Left cardiac atrium (tissue), 4 donors: ENCODE results near the gene CIRBP. TPM values are rescaled to one million over a fixed set of nuclear protein-coding genes. Genes with fewer than 3 reads are reported as not detected.
A peak's percentile ranks its signal among the peaks of the same experiment; 100 is the strongest.
"Not testable (repeated sequence)": the region's sequence is repeated elsewhere in the genome, so short reads cannot be mapped to it uniquely, and the experiment has no call there.

Source experiments
- ATAC-seq, 2 donors: fragments of 200-7000 bp; cut with Tn5 transposase; one replicate each; pipeline ENCODE4 v1.9.1; 2020; ENCODE audit warnings: mild to moderate bottlenecking in 2 of 2, moderate library complexity in 2 of 2
- DNase-seq: peaks from one replicate; pipeline ENCODE4 v3.0.0-alpha.2; 2020
- intact Hi-C, 2 donors: fragments of 100-400 bp; cut with DNase I; formaldehyde crosslinking; loops; one replicate each; pipeline versions ENCODE4 v1.14.1 to v1.15.1; 2022 to 2023
- total RNA-seq, 2 donors: library from RNA; stranded (reverse); fragmentation: NEBNext Ultra II Directional; extraction: Animal tissue kit (Norgen Biotek cat#: 25700); gene quantifications; one replicate each; pipeline ENCODE4 v1.2.1, GENCODE V29; 2021
- donor health status: DM: no; HTN: yes; CAD: no.
- donor health status: DM: no; HTN: yes; CAD: no; lungs with severe emphysema.
- donor health status: DM: yes; HTN: yes; CAD: no.
- donor health status: Dilated cardiomyopathy.

The CIRBP gene
- total RNA-seq, 2 donors from 2014 or later, result 229 to 379 TPM

DNA sequence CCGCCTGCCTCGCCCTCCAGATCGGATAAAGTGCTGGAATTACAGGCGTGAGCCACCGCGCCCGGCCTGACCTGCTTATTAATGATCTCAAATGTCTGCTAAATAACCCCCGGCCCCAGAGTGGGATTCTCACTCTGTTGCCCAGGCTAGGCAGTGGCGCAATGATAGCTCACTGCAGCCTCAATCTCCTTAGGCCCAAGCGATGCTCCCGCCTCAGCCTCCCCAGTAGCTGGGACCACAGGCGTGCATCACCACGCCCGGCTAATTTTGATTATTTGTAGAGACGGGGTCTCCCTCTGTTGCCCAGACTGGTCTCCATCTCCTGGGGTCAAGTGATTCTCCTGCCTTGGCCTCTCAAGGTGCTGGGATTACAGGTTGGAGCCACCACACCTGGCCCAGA lies 28.2 kb upstream of the CIRBP start:
- no peak for DNase-seq
- intact Hi-C loops, result no loop called here
- no peak for ATAC-seq

DNA sequence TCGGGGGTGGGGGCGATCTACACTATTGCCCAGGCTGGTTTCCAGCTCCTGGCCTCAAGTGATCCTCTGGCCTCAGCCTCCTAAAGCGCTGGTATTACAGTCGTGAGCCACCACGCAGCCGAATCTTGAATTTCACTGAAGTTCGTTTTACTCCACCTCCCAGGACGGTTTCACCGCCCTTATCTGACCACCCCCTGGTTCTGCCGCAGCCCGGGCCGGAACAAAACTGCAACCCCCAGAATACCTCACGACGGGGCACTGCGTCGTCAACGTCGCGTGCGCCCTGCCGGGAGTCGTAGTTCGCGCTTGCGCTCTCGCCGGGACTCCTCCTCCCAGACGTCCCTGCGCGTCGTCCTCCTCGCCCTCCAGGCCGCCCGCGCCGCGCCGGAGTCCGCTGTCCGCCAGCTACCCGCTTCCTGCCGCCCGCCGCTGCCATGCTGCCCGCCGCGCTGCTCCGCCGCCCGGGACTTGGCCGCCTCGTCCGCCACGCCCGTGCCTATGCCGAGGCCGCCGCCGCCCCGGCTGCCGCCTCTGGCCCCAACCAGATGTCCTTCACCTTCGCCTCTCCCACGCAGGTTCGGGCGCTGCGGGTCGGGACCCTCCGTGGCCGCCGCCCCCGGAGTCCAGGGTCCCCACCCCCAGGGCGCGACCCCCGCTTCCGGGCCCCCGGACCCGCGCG lies 27.6 kb upstream of the CIRBP start, which contains the start of gene ATP5F1D:
TSS of gene ATP5F1D (plus strand) at position 335 of the 679 bp plus-strand sequence. CDS start at position 435, 100 bp downstream.
- ATAC-seq, result peak; percentile 64
- peak; percentile 96 for DNase-seq
- intact Hi-C loops, result loop anchor here in 1 of 2 donors (2.0 kb wide), 1 partner anchor 25 kb away; no protein-coding TSS in a partner anchor

DNA sequence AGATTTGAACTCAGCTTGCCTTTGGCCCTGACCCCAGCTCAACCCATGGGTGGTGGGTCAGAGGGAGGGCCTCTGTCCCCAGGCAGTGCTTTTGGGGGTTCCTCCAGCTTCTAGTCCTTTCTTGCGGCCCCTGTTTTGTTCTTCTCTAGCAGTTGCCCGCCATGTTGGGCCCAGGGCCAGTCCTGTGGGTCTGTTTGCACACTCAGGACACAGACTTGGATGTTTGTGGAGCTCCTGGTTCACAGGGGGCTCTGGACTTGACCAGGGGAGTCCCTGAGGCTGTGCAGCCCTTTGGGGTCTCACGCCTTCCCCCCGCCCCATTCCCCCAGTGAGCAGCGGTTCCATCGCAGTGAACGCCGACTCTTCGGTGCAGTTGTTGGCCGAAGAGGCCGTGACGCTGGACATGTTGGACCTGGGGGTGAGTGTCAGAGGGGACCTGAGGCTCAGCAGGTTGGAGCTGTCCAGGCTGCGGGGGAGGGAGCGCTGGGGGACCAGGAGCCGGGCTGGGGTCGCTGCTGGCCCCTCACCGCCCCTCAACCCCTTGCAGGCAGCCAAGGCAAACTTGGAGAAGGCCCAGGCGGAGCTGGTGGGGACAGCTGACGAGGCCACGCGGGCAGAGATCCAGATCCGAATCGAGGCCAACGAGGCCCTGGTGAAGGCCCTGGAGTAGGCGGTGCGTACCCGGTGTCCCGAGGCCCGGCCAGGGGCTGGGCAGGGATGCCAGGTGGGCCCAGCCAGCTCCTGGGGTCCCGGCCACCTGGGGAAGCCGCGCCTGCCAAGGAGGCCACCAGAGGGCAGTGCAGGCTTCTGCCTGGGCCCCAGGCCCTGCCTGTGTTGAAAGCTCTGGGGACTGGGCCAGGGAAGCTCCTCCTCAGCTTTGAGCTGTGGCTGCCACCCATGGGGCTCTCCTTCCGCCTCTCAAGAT lies 25.1 kb upstream of the CIRBP start:
- ATAC-seq (peak; percentile 31 to 41), DNase-seq (peak; percentile 93)
- intact Hi-C loops, result loop anchor here (1.0 to 2.0 kb wide), 2 partner anchors 23 kb away; no protein-coding TSS in a partner anchor

DNA sequence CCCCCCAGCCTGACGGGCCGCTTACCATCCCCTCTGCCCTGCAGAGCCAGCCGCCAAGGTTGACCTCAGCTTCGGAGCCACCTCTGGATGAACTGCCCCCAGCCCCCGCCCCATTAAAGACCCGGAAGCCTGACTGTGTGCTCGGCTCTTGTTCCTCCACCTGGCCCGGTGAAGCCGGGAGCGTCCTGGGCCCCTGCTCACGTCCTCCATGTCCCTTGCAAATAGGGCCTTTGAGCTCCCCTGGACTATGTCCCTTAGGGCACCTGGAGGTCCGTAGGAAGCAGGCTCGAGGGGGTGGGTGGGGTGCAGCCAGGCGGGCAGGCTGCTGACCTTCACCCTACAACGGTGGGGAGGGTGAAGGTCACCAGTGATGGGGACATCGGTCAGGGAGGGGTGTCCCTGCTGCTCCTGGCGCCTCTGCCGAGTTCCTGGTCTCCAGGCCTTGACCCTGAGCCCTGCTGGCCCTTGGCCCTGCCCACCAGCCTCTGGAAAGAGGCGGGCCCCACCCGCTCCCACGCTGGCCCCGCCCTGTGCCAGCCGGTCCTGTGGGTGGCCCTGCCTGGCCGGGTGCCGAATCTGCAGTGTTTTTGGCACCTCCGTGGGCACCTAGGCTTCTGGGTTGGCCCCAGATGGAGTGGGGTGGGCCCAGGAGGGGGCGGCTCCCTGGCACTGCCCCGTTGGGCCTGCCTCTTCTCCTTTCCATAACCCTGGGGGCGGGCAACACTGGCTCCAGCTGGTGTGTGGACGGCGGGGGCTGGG lies 24.3 kb upstream of the CIRBP start:
- DNase-seq (peak; percentile 85), ATAC-seq (peak; percentile 13 to 21)
- intact Hi-C loops, result loop anchor here in 1 of 2 donors (1.0 kb wide), 1 partner anchor 22 kb away; no protein-coding TSS in a partner anchor

DNA sequence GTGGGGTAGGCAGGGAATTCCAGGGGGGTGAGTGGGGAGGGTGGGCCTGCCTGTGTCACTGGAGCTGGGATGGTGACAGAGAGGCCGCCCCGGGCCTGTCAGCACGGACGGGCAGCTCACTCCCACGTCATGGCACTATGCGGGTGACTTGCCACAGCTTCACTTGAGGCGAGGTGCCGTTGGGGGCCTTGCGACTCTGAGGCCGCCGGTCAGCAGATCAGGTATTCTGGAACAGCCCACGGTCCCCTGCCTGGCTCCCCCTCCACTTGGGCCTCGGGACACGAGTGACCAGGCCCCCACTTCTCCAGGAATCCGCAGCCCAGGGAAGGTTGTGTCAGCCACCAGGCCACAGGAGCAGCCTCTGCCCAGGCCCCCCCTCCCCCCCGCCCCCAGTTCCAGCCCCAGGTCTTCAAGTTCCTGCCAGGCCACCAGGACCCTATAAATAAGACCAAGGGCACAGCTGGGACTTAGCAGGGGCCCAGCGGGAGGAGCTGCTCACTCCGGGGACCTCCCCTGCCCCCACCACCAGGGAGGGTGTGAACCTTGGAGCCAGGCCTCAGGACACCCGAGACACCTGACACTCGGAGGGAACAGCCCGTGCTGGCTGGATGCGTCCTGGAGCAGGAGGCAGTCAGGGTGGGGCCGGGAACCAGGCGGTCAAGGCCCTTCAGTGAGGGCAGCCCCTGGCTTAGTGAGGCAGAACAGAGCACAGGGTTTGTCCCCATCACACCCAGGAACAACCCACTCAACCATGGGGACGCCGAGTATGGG lies 23.5 kb upstream of the CIRBP start:
- DNase-seq (peak; percentile 84), ATAC-seq (peak; percentile 4)
- intact Hi-C loops, result no loop called here

DNA sequence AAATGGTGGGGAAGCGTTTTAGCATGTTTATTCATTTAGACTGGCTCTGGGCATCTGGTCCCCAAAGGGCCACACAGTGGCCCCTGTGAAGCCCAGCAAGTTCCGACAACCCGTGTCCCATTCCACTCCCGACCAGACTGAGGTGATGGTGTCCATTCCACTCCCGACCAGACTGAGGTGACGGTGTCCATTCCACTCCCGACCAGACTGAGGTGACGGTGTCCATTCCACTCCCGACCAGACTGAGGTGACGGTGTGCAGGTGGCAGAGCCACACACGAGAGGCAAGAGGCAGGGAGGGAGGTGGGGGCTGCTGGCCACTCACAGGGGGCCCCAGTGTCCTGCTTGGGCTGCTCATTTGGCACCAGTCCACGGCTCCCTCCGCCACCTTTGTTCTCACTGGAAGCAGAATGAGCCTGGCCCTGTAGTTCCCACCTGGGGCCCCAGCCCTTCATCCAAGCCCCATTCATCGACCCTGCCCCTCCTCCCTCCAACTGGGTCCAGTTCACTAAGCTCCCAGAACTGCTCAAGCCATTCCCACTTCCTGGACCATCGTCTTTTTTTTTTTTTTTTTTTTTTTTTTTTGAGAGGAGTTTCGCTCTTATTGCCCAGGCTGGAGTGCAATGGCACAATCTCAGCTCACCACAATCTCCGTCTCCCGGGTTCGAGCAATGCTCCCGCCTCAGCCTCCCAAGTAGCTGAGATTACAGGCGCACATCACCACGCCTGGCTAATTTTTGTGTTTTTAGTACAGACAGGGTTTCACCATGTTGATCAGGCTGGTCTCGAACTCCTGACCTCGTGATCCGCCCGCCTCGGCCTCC lies 22.7 kb upstream of the CIRBP start:
- intact Hi-C loops, ATAC-seq: not testable (repeated sequence)
- DNase-seq, result peak; percentile 51

DNA sequence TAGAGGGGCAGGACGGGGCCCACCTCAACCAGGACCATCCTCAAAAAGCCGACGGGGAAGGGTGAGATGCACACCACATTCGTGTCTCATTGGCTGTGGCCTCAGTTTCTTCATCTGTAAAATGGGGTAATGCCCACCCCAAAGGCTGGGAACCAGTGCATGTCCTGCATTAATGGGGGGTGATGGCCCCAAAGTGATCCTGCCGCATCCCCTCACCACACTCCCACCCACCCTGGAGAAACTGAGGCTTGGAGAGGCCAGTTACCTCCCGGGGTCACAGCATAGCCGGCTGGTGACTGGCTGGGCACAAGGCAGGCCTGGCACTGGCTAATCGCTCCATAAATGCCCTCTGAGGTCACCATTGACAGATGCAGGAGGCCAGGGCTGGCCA lies 21.4 kb upstream of the CIRBP start:
- no peak for ATAC-seq
- no peak for DNase-seq
- intact Hi-C loops, result no loop called here

DNA sequence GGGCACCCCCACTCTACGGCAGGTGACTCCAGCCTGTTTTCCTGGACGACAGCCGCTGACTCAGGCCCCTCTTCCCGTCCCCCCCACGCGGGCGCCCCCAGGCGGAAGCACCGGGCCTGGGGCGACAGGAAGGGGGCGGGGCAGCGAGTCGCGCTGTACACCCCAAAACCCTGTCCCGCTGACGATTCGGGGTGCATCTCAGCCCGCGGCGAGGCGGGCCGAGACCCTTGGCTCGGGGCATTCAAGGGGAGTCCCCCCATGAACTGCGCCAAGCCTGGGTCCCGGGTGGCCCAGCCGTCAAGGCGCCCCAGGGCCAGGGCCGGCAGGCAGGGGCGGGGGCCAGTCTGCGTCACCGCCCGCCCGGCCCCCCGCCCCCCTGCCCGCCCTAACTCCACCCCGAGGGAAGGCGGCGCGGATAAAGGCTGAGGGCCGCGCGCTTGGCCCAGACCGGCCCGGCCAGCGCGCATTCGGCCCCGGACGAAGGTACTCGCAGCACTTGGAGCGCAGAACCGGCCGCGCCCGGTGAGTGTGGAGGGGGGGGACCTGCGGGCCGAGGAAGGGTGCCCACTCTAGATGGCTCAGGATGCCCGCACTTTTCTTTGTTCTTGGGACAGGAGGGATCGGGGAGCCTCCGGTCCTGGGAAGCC lies 20.9 kb upstream of the CIRBP start, which contains the start of gene MIDN:
TSS of gene MIDN (plus strand) at position 445 of the 647 bp plus-strand sequence. CDS start 1,714 bp downstream, outside the sequence.
- ATAC-seq (peak; percentile 33 to 35), DNase-seq (peak; percentile 90)
- intact Hi-C loops, result no loop called here

DNA sequence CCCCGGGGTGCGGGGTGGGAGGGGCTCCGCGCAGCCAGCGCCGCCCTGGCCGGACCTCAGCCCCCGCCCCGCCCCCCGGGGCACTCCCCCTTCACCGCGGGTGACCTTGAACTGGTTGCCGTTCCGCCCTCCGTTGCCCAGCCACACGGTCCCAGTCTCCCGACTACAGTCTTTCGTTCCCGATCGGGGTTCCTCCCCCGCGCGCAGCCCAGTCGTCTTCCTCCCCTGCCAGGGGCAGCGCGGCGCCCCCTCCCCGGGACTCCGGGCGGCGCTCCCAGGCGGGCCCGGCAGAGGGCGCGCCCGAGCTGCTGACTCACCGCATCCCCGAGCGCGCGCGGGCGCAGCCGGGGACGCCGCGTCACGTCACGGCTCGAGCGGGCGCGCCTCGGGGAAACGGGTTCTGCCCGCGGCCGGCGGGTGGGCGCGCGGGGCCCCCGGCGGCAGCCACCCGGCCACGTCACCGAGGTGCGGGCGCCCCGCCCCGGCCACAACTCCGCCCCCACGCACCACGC lies 20.3 kb upstream of the CIRBP start:
- intact Hi-C loops, result no loop called here
- DNase-seq, result peak; percentile 90
- ATAC-seq, result peak; percentile 7 to 10

DNA sequence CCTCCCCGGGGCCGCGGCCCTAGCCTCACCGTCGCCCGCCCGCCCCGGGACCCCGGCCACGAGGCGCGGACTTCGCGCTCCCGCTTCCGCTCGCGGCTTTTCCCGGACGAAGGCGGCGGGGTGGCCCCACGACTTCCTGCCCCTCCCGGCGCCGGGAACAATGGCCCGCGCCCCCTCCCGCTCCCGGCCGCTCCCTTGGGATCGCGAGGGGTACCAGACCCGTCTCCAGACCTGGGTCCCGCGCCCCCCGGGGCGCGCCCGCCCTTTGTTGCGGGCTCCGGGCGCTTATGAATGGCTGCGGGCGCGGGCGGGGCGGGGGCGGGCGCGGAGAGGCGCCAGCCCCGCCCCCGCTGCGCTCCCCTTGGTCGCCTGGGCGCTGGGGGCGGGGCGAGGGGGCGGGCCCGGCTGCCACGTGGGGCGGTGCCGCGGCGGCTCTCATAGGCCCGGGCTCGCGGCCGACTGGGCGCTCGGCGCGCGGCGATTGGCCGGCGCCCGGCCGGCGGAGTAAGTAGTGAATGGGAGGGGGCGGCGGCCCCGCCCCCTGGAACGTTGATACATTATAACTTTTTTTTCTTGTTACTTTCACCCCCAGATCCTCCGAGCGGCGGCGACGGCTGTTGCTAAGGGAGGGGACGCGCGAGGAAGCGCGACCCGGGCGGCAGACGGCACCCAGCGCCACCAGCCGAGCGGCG lies 19.7 kb upstream of the CIRBP start:
- ATAC-seq (peak; percentile 5 to 31), DNase-seq (peak; percentile 94)
- intact Hi-C loops, result no loop called here

DNA sequence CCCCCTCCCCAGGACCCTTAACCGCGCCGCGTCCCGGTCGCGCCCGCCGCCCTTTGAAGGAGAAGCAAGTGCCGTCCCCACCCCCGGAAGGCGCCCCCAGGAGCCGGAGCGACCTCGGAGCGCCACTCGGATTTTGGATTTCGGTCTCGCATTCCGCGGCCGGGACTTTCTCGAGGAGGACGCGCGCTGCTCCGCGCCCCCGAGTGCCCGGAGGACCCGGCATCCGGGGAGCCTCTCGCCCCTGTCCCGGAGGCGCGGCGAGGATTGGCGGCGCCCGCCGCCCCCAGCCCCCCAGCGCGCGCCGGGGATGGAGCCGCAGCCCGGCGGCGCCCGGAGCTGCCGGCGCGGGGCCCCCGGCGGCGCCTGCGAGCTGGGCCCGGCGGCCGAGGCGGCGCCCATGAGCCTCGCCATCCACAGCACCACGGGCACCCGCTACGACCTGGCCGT lies 19.1 kb upstream of the CIRBP start:
- intact Hi-C loops, result no loop called here
- no peak for DNase-seq
- ATAC-seq, result no peak

DNA sequence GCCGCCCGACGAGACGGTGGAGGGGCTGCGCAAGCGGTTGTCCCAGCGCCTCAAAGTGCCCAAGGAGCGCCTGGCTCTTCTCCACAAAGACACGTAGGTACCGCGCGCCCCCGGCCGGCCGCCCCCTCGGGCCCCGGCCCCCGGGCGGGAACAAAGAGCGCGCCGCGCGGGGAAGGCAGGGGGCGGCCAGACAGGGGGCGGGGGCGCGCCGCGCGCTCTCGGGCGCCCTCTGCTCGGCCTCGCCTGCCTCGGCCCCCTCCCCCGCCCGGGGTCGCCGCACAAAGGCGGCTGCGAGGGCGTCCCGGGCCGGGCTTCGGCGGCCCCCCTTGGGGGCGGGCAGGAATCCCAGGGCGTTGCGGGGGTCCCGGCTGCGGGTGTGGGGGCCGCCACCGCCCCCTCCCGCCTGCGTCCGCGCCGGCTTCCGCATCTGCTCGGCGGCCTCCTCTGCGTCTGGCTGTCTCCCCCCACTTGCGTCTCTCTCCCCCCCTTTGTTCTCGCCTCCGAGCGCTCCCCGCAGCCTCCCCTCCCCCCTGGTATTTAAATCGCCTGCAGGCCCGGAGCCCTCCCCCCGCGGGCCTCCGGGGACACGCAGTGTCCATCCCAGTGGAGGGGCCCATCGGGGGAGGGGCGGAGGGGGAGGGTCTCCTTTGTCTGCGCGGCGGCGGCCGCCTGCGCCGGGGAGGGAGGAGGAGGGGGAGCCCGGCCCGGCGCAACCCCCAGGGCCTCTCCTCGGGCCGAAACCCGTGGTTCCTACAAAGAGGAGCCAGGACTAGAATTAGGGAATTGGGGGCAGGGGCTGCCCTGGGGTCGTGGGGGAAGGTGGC lies 18.5 kb upstream of the CIRBP start:
- intact Hi-C loops, result no loop called here
- peak; percentile 72 for DNase-seq
- no peak for ATAC-seq

DNA sequence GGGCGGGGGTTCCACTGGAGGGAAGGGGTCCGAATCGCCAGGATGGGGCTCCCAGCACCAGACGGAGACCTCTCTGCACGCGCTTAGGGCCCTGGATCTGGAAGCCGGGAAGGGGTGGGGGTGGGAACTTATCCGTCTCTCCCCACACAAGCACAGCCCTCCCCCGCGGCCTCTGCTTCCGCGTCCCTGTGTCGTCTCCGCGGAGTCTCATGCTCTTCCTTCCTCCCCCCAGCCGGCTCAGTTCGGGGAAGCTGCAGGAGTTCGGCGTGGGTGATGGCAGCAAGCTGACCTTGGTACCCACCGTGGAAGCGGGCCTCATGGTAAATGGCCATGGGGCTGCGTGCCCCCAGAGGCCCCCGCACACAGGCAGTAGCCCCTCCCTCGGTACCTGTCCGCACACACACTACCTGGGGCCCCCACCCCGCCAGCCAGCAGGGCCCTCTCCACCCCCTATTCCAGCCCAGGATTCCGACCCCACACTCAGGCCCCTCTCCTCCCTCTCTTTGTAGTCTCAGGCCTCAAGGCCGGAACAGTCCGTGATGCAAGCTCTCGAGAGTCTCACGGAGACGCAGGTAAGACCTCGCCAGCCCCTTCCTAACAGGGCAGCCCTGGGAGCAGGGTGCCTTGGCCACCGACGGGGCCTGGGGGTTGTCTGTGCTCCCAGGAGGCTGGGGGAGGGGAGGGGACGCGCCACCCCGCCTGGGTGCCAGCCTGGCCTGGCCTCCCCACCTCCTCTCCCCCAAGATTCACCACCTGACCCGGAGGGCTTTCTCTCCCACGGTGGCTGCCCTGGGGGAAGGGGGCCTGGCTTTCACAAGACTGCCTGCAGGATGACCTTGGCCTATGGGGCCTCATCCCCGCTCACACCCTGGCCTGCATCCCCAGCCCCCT lies 17.6 kb upstream of the CIRBP start:
- intact Hi-C loops, result no loop called here
- peak; percentile 81 for DNase-seq
- peak in 1 of 2 donors; percentile 1 for ATAC-seq

DNA sequence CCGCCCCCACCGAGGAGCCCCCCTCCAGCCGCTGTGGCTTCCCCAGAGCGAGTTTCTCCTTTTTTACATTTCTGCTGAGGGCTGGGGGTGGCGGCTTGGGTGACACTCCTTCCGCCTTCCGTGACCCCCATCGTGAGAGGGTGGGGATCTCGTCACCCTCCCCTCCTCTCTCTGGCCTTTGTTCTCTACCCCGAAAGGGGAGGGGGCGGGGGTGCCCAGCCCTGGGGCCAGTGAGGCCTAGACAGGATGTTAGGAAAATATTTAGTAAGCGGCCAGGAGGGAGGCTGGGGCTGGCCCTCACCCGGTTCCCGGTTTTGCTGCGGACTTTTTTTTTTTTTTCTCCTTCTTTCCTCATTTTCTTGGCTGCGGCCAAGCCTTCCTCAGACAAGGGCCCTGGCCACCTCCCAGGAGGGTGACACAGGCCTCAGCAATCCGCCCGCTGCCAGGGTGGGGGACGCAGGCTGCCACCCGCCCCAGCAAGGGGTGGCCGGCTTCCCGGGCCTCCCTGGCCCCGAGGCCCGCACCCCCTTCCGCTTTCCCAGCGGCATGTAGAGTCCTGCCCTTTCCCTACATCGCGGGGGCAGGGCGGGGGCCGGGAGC lies 16.8 kb upstream of the CIRBP start:
- DNase-seq, result peak; percentile 95
- ATAC-seq, result peak; percentile 39 to 41
- intact Hi-C loops, result no loop called here
